ENCODE data around the gene SDF4. TPM values are rescaled to one million over a fixed set of nuclear protein-coding genes. Genes with fewer than 3 reads are reported as not detected.
"Not testable (repeated sequence)": the region's sequence is repeated elsewhere in the genome, so short reads cannot be mapped to it uniquely, and the experiment has no call there.

SDF4 gene
- total RNA-seq, 1 experiment from 2014 or later, result 25.6 TPM

DNA sequence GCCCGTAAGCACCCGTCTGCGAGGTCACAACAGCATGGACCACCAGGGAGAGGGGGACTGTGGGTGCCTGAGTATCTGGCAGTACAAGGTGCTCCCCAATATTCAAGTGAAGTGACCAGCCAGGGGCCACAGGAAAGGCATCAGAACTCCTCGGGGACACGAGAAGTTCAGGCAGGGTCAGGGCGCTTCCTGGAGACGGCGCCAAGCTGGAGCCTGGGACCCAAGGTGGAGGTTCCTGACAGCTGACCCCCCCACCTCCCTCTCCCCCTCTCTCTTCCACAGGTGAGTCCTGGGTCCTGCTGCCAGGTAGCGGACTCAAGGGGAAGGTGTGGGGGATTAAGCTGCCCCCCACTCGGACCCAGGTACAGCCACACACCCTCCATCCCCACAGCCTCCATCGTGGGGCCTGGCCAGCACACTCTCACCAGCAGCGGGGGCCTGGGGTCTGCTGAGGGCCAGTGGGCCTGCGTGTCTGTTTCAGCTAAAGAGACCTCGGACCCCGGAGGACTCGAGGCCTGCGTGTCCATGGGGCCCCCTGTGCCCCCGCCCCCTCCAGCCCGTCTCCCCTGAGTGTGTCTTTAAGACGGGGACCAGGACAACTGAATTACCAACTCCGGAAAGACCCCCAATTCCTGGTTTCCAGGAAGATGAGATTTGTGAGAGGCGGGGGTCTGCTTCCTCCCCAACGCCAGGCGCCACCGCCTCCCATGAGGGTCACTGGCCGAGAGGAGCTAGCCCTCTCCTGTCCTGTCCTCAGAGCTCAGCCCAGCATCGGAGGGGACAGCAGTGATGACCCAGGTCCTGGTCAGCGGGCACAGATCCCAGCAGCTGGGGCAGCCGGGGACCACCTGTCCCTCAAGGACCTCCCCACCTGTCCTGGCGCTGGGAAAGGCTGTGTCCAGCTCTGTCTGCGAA lies 31.6 kb downstream of the SDF4 start:
- Histone ChIP-seq H2AFZ (ENCODE audit: low read length) (no peak overlapping the region), H4K20me1 (ENCODE audit: insufficient read depth, low read depth, low read length) (0 out of 2 replicates have a peak, but pooled peaks cover 3% of the 10 kb centered on the region), H3K9me2 (replicated peaks; ENCODE audit: insufficient read depth, low read length) (no peaks in the 10 kb centered on the region), H3K27ac (ENCODE audit: low read length) (no peak overlapping the region), H3K4me1 (ENCODE audit: low read length) (no peaks in the 10 kb centered on the region; the same call in 1 of the 2 replicates), H3K27me3 (ENCODE audit: low read length) (no peaks in the 10 kb centered on the region), H3K9me3 (ENCODE audit: low read length) (no peaks in the 10 kb centered on the region), H3K4me3 (ENCODE audit: low read length) (no peak overlapping the region), H3K36me3 (ENCODE audit: insufficient read depth, low read length) (no peaks in the 10 kb centered on the region), H3K4me2 (ENCODE audit: low read depth, low read length, poor library complexity, severe bottlenecking) (no peak overlapping the region), H3K9ac (ENCODE audit: low read length) (no peak overlapping the region), H3K79me2 (ENCODE audit: low read length) (no peaks in the 10 kb centered on the region)
- no peak for DNase-seq

DNA sequence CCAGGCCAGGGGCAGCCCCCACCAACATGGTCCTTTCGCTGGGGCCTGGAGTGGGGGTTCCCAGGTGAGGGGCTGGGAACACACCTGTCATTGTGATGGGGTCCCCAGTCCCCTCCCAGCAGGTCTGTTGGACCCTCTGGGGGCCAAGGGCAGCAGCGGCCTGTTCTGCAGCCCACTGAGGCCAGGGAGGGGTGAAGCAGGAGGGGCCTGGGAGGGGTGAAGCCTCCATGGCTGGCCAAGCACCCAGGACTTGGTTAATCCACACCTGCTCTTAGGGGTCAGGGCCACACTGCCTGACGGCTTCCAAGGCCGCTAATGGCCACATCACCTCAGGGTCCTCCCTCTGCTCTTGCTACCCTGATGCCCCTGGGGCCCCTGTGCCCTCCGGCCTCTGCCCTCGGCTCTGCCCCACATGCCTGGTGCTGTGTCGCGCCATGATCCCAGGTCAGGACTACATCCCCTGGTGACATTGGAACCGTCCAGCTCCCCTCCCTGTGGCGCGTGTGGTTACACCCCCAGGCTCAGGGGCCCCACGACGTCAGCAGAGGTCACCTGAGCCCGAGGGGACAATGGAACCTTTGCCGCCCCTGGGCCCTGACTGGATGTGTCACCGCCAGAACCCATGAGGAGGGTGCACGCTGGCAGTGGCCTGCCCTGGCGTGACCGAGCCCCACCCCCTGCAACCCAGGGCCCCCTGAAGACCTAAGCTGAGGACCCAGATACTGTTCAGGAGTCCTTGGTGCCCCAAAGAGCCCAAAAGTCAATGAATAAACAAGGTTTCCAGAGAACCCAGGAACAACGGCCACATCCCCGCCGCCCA lies 32.5 kb downstream of the SDF4 start:
- DNase-seq, result no peak
- H3K36me3 ChIP-seq (ENCODE audit: insufficient read depth, low read length), result no peaks in the 10 kb centered on the region
- H3K9me3 ChIP-seq (ENCODE audit: low read length), result no peaks in the 10 kb centered on the region
- H3K4me1 ChIP-seq (ENCODE audit: low read length), result no peaks in the 10 kb centered on the region
- no peaks in the 10 kb centered on the region for H4K20me1 ChIP-seq (ENCODE audit: insufficient read depth, low read depth, low read length)
- no peak overlapping the region for H3K9ac ChIP-seq (ENCODE audit: low read length)
- no peaks in the 10 kb centered on the region for H3K9me2 ChIP-seq (replicated peaks; ENCODE audit: insufficient read depth, low read length)
- no peaks in the 10 kb centered on the region for H3K27me3 ChIP-seq (ENCODE audit: low read length)
- no peak overlapping the region for H3K4me2 ChIP-seq (ENCODE audit: low read depth, low read length, poor library complexity, severe bottlenecking)
- H3K4me3 ChIP-seq (ENCODE audit: low read length), result no peak overlapping the region
- no peak overlapping the region for H2AFZ ChIP-seq (ENCODE audit: low read length)
- no peaks in the 10 kb centered on the region for H3K79me2 ChIP-seq (ENCODE audit: low read length)
- no peak overlapping the region for H3K27ac ChIP-seq (ENCODE audit: low read length)

DNA sequence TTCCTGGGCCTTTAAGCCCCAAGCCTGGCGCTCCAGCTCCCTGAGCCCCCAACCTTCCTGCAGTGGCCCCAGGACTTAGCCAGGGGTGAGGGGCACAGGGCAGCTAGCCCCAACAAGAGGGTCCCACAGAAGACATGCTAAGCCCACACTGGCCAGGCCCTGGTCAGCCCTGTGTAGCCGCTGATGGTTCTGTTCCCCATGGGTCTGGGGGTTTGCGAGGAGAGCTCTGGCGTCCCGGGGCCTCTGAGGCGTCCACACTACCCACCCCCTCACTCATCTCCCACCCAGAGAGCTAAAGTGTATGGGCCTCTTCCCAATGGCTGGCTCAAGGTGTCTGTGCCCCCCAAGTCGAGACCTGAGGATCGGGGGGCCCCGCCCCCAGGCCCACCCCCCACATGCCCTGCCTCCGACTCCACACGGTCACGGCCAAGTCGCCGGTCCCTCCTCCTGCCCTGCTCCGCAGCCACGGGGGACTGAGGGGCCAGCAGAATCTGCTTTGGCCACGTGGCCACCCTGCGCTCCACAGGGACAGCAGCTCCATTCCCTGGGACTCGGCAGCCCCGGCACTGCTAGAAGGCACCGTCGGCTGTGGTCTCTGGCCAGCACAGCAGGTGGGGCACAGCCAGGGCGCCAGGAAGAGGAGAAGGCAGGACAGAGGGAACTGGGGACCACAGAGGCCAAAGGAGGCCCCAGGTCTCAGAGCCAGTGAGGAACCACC lies 33.2 kb downstream of the SDF4 start:
- Histone ChIP-seq H4K20me1 (ENCODE audit: insufficient read depth, low read depth, low read length) (no peaks in the 10 kb centered on the region), H3K79me2 (ENCODE audit: low read length) (no peaks in the 10 kb centered on the region), H3K4me1 (ENCODE audit: low read length) (no peaks in the 10 kb centered on the region), H3K9ac (ENCODE audit: low read length) (no peak overlapping the region), H3K36me3 (ENCODE audit: insufficient read depth, low read length) (no peaks in the 10 kb centered on the region), H2AFZ (ENCODE audit: low read length) (no peak overlapping the region), H3K27me3 (ENCODE audit: low read length) (no peaks in the 10 kb centered on the region), H3K4me3 (ENCODE audit: low read length) (no peak overlapping the region), H3K9me2 (replicated peaks; ENCODE audit: insufficient read depth, low read length) (no peaks in the 10 kb centered on the region), H3K9me3 (ENCODE audit: low read length) (no peaks in the 10 kb centered on the region), H3K27ac (ENCODE audit: low read length) (no peak overlapping the region), H3K4me2 (ENCODE audit: low read depth, low read length, poor library complexity, severe bottlenecking) (no peak overlapping the region)
- DNase-seq, result no peak

DNA sequence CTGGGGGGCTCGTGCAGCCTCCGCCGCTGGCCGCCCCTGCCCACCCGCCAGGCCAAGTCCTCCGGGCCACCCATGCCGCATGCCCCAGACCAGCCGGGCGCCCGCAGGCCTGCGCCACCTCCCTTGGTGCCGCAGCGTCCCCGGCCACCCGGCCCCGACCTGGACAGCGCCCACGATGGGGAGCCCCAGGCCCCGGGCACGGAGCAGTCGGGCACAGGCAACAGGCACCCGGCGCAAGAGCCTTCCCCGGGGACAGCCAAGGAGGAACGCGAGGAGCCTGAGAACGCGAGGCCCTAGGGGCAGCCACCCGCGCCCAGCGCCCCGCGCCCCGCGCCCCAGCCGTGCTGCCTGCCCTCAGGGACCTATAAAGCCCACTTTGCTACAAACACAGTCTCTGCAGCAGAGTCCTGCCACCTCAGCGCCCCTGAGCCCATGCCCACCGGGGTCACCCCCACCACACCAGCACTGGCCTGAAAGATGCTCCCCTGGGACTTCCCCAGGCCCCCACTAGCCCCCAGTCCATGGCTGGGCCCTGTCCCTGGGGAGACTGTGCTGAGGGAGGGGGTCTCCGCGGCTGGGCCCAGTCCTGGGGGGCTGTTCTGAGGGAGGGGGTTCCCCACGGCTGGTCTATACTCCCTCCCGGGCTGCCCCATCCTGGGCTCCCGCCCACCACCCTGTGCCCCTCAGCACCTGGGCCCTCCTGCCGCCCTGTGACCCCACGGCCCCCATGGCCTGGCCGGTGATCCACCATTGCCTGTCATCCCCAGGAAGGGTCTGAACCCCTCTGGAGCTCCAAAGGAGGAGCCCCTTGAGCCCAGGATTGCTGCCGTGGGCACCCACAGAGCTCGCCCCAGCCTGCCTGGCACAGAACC lies 34.0 kb downstream of the SDF4 start:
- H3K27me3 ChIP-seq (ENCODE audit: low read length), result no peaks in the 10 kb centered on the region
- no peak overlapping the region for H2AFZ ChIP-seq (ENCODE audit: low read length)
- no peak overlapping the region for H3K4me2 ChIP-seq (ENCODE audit: low read depth, low read length, poor library complexity, severe bottlenecking)
- no peaks in the 10 kb centered on the region for H3K36me3 ChIP-seq (ENCODE audit: insufficient read depth, low read length)
- no peaks in the 10 kb centered on the region for H3K9me2 ChIP-seq (replicated peaks; ENCODE audit: insufficient read depth, low read length)
- no peak for DNase-seq
- H3K79me2 ChIP-seq (ENCODE audit: low read length), result no peaks in the 10 kb centered on the region
- no peak overlapping the region for H3K27ac ChIP-seq (ENCODE audit: low read length)
- no peak overlapping the region for H3K4me3 ChIP-seq (ENCODE audit: low read length)
- no peaks in the 10 kb centered on the region for H4K20me1 ChIP-seq (ENCODE audit: insufficient read depth, low read depth, low read length)
- no peaks in the 10 kb centered on the region for H3K9me3 ChIP-seq (ENCODE audit: low read length)
- no peak overlapping the region for H3K9ac ChIP-seq (ENCODE audit: low read length)
- H3K4me1 ChIP-seq (ENCODE audit: low read length), result no peaks in the 10 kb centered on the region

DNA sequence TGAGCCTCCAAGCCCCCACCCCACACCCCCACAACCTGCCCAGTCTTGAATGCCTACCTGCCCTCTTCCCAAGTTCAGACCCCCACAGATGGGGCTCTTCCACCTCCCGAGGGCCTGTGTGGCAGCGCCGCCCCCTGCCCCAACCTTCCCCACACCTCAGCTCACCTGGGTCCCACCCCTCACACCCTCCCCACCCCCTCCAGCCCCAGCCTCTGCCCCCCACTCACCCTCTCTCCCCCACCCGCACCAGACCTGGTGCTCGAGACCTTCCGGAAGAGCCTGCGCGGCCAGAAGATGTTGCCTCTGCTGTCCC lies 34.7 kb downstream of the SDF4 start:
- H2AFZ ChIP-seq (ENCODE audit: low read length), result no peak overlapping the region
- no peaks in the 10 kb centered on the region for H3K27me3 ChIP-seq (ENCODE audit: low read length)
- H3K27ac ChIP-seq (ENCODE audit: low read length), result no peak overlapping the region
- DNase-seq, result no peak
- H3K36me3 ChIP-seq (ENCODE audit: insufficient read depth, low read length), result no peaks in the 10 kb centered on the region
- H3K9me3 ChIP-seq (ENCODE audit: low read length), result no peaks in the 10 kb centered on the region
- no peak overlapping the region for H3K9ac ChIP-seq (ENCODE audit: low read length)
- no peaks in the 10 kb centered on the region for H4K20me1 ChIP-seq (ENCODE audit: insufficient read depth, low read depth, low read length)
- H3K9me2 ChIP-seq (replicated peaks; ENCODE audit: insufficient read depth, low read length), result no peaks in the 10 kb centered on the region
- no peaks in the 10 kb centered on the region for H3K79me2 ChIP-seq (ENCODE audit: low read length)
- no peaks in the 10 kb centered on the region for H3K4me1 ChIP-seq (ENCODE audit: low read length)
- H3K4me2 ChIP-seq (ENCODE audit: low read depth, low read length, poor library complexity, severe bottlenecking), result no peak overlapping the region
- H3K4me3 ChIP-seq (ENCODE audit: low read length), result no peak overlapping the region

DNA sequence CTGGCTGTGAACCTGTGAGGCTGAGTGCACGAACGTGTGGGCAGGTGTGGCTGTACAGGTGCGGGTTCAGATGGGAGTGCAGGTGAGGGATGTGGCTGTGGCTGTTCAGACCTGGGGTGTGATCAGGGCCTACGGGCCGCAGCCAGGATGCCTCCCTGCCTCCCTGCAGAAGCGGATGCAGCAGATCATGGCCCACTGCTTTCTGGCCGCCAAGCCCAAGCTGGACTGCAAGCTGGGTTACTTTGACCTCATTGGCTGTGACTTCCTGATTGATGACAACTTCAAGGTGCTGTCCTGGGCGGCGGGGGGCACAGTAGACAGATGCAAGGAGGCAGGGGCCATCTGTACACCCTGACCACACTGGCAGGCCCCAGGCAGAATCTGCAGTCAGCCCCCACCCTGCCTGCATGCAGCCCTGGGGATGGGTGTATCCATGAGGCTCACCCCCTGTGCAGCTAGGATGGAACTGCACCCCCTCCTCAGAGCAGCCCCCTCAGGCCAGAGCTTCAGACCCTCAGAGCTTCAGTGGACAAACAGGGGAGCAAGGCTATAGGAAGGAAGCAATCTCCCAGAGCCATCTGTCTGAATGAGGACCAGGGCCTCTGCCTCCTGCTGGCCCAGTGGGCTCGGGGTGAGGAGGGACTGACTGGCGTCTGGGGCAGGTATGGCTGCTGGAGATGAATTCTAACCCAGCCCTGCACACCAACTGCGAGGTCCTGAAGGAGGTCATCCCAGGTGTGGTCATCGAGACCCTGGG lies 35.2 kb downstream of the SDF4 start:
- Histone ChIP-seq H3K79me2 (ENCODE audit: low read length) (no peaks in the 10 kb centered on the region), H2AFZ (ENCODE audit: low read length) (no peak overlapping the region), H3K27ac (ENCODE audit: low read length) (no peak overlapping the region), H3K9ac (ENCODE audit: low read length) (no peak overlapping the region), H3K4me3 (ENCODE audit: low read length) (no peak overlapping the region), H3K4me2 (ENCODE audit: low read depth, low read length, poor library complexity, severe bottlenecking) (no peak overlapping the region), H3K9me2 (replicated peaks; ENCODE audit: insufficient read depth, low read length) (no peaks in the 10 kb centered on the region), H4K20me1 (ENCODE audit: insufficient read depth, low read depth, low read length) (no peaks in the 10 kb centered on the region), H3K36me3 (ENCODE audit: insufficient read depth, low read length) (no peaks in the 10 kb centered on the region), H3K4me1 (ENCODE audit: low read length) (no peaks in the 10 kb centered on the region), H3K27me3 (ENCODE audit: low read length) (no peaks in the 10 kb centered on the region), H3K9me3 (ENCODE audit: low read length) (no peaks in the 10 kb centered on the region)
- no peak for DNase-seq

DNA sequence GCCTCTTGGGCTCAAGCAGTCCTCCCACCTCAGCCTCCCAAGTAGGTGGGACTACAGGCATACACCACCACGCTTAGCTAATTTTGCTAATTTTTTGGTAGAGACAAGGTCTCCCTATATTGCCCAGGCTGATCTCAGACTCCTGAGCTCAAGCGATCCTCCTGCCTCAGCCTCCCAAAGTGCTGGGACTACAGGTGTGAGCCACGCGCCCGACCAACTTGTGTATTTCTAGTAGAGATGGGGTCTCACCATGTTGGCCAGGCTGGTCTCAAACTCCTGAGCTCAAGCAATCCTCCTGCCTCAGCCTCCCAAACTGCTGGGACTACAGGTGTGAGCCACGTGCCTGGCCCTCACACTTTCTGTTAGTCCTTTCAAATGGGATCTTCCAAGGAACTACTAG lies 36.1 kb downstream of the SDF4 start:
- H3K9ac ChIP-seq (ENCODE audit: low read length); H3K9me3 ChIP-seq (ENCODE audit: low read length); H3K4me2 ChIP-seq (ENCODE audit: low read depth, low read length, poor library complexity, severe bottlenecking); H3K36me3 ChIP-seq (ENCODE audit: insufficient read depth, low read length); H2AFZ ChIP-seq (ENCODE audit: low read length); H3K4me3 ChIP-seq (ENCODE audit: low read length); H4K20me1 ChIP-seq (ENCODE audit: insufficient read depth, low read depth, low read length); DNase-seq; H3K9me2 ChIP-seq (replicated peaks; ENCODE audit: insufficient read depth, low read length); H3K79me2 ChIP-seq (ENCODE audit: low read length); H3K27ac ChIP-seq (ENCODE audit: low read length); H3K27me3 ChIP-seq (ENCODE audit: low read length); H3K4me1 ChIP-seq (ENCODE audit: low read length): not testable (repeated sequence)
